ENCODE data around the gene RTTN. TPM values are rescaled to one million over a fixed set of nuclear protein-coding genes. Genes with fewer than 3 reads are reported as not detected.

Gene RTTN
- polyA plus RNA-seq, 1 of the 3 experiments (the other 2 are of a cell fraction) = 4.7 TPM

GRCh38 chr18:69987870-69988269 lies 217.6 kb downstream of the RTTN start:
- CTCF ChIA-PET = no interaction called here
- Histone ChIP-seq H3K9me3 (no peaks in the 10 kb centered on the region), H3K27ac (ENCODE audit: low read depth in 2 of 2, low read length in 1 of 2) (no peak overlapping the region), H3K9me2 (no peaks in the 10 kb centered on the region), H3K4me3 (ENCODE audit: low read depth in 2 of 2, low read length in 1 of 2) (no peak overlapping the region), H3K4me2 (no peak overlapping the region), H3K4me1 (ENCODE audit: control insufficient read depth in 1 of 2, insufficient read depth in 2 of 2, low read depth in 1 of 2, low read length in 1 of 2) (no peaks in the 10 kb centered on the region), H3K79me2 (ENCODE audit: insufficient read depth) (no peaks in the 10 kb centered on the region), H3F3A (replicated peaks; ENCODE audit: insufficient read depth) (no peaks in the 10 kb centered on the region), H3K36me3 (replicated peaks in 1 of 2; ENCODE audit: control insufficient read depth in 1 of 2, insufficient read depth in 2 of 2, low read length in 1 of 2) (peaks cover 0 to 18% of the 10 kb centered on the region in 2 experiments), H4K20me1 (ENCODE audit: insufficient read depth) (no peaks in the 10 kb centered on the region), H2AFZ (ENCODE audit: low read depth) (no peak overlapping the region), H3K27me3 (ENCODE audit: insufficient read depth) (no peaks in the 10 kb centered on the region), H3K9ac (no peak overlapping the region)
- TF ChIP-seq ZBTB33 (IDR thresholded peaks at IDR 0.05; ENCODE audit: borderline replicate concordance, low read depth) = no peak
- no peak for TF ChIP-seq CTCF (IDR thresholded peaks at IDR 0.05)
- no peak for TF ChIP-seq NRF1 (IDR thresholded peaks at IDR 0.05; ENCODE audit: low read depth, low read length)
- TF ChIP-seq TCF12 (IDR thresholded peaks at IDR 0.05) = no peak
- no peak for TF ChIP-seq RFX5 (IDR thresholded peaks at IDR 0.05; ENCODE audit: low read length)
- TF ChIP-seq FOXJ3 (CRISPR knock-in tag; IDR thresholded peaks at IDR 0.05) = no peak
- no peak for TF ChIP-seq USF1 (IDR thresholded peaks at IDR 0.05; ENCODE audit: borderline replicate concordance, low read depth)
- no peak for TF ChIP-seq GABPA (IDR thresholded peaks at IDR 0.05; ENCODE audit: low read depth)
- TF ChIP-seq SMC3 (IDR thresholded peaks at IDR 0.05; ENCODE audit: low read depth, low read length) = no peak
- no peak for TF ChIP-seq JUND (IDR thresholded peaks at IDR 0.05)
- no peak for TF ChIP-seq RXRA (IDR thresholded peaks at IDR 0.05; ENCODE audit: borderline replicate concordance, low read depth)
- no peak for TF ChIP-seq POLR2AphosphoS5 (IDR thresholded peaks at IDR 0.05; ENCODE audit: low read depth, low read length)
- TF ChIP-seq TAF1 (IDR thresholded peaks at IDR 0.05; ENCODE audit: borderline replicate concordance, low read depth, low read length) = no peak
- TF ChIP-seq RAD21 (IDR thresholded peaks at IDR 0.05; ENCODE audit: low read length) = no peak
- TF ChIP-seq TEAD4 (IDR thresholded peaks at IDR 0.05; ENCODE audit: borderline replicate concordance, insufficient read depth) = no peak
- TF ChIP-seq SIN3A (IDR thresholded peaks at IDR 0.05; ENCODE audit: borderline replicate concordance, low read depth, low read length) = no peak
- TF ChIP-seq REST (IDR thresholded peaks at IDR 0.05; ENCODE audit: low read depth, low read length) = no peak
- WGBS (ENCODE audit: low lambda C conversion rate) = 93% methylated on average over 1 of the region's 1 CpG
- no peak for DNase-seq
- POLR2A ChIA-PET = no interaction called here

Data from SK-N-SH (cell line).